ENCODE results near the gene HYI. TPM values are rescaled to one million over a fixed set of nuclear protein-coding genes. Genes with fewer than 3 reads are reported as not detected.

The HYI gene
- total and polyA plus RNA-seq, 2 of the 8 experiments (the other 6 are each of a cell fraction or from before 2014, with no cell fraction given) = 14.4 to 17.7 TPM

DNA sequence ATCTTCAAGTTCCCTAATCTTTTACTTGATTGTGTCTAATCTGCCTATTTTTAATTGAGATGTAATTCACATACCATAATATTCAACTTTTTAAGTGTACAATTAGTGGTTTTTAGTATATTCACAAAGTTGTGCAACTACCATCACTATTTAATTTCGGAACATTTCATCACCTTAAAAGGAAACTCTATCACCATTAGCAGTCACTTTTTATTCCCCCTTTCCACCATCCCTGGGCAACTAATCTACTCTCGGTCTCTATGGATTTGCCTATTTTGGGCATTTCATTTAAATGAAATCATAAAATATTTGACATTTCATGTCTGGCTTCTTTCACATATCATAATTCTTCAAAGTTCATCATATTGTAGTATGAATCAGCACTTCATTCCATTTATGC is 30.6 kb upstream of the HYI start:
- Histone ChIP-seq H2BK120ac (replicated peaks; ENCODE audit: low read depth, low read length) (no peak overlapping the region), H3K18ac (ENCODE audit: extremely low read depth, low read length) (no peak overlapping the region), H4K5ac (ENCODE audit: insufficient read length, low read depth, low read length) (no peak overlapping the region), H3K56ac (replicated peaks; ENCODE audit: insufficient read length, low read depth, low read length) (no peak overlapping the region), H4K8ac (ENCODE audit: extremely low read depth, insufficient read depth, low read length) (no peak overlapping the region), H3K9ac (replicated peaks in 1 of 4; ENCODE audit: extremely low read depth in 1 of 4, low read depth in 3 of 4, low read length in 3 of 4) (no peak overlapping the region), H3K23ac (ENCODE audit: insufficient read length) (no peak overlapping the region), H3K4me3 (ENCODE audit: extremely low read depth in 1 of 4, insufficient read depth in 2 of 4, low read depth in 3 of 4, low read length in 4 of 4) (no peak overlapping the region), H4K91ac (replicated peaks; ENCODE audit: insufficient read length, low read length) (no peak overlapping the region), H3K9me3 (ENCODE audit: insufficient read depth in 2 of 2, low read depth in 1 of 2, low read length in 1 of 2) (no peaks in the 10 kb centered on the region), H3K79me2 (ENCODE audit: control insufficient read depth in 1 of 2, insufficient read depth in 2 of 2, low read length in 2 of 2) (no peaks in the 10 kb centered on the region), H2BK5ac (ENCODE audit: low read depth, low read length) (no peak overlapping the region), H3K27ac (ENCODE audit: low read depth, low read length) (no peak overlapping the region), H3K4me2 (ENCODE audit: insufficient read depth in 1 of 2, low read depth in 2 of 2, low read length in 2 of 2) (no peak overlapping the region), H3K4me1 (replicated peaks in 1 of 4; ENCODE audit: control insufficient read depth in 3 of 4, insufficient read depth in 4 of 4, low read length in 3 of 4) (no peaks in the 10 kb centered on the region), H2BK12ac (ENCODE audit: low read depth, low read length) (no peak overlapping the region), H3K14ac (ENCODE audit: insufficient read length) (no peak overlapping the region), H2BK20ac (ENCODE audit: low read length) (no peak overlapping the region), H2BK15ac (ENCODE audit: low read length) (no peak overlapping the region), H3K4ac (replicated peaks; ENCODE audit: insufficient read length, low read depth, low read length) (no peak overlapping the region), H3K79me1 (ENCODE audit: low read depth, low read length) (no peaks in the 10 kb centered on the region), H3K23me2 (ENCODE audit: low read depth, low read length) (no peaks in the 10 kb centered on the region), H2AFZ (ENCODE audit: low read length) (no peak overlapping the region), H3K36me3 (ENCODE audit: control insufficient read depth in 2 of 4, insufficient read depth in 4 of 4, low read length in 3 of 4) (no peaks in the 10 kb centered on the region), H4K20me1 (replicated peaks in 1 of 2; ENCODE audit: control insufficient read depth in 1 of 2, insufficient read depth in 2 of 2, low read length in 2 of 2) (no peaks in the 10 kb centered on the region), H3K27me3 (replicated peaks in 1 of 4; ENCODE audit: control insufficient read depth in 3 of 4, extremely low read depth in 1 of 4, insufficient read depth in 3 of 4, low read length in 3 of 4) (no peaks in the 10 kb centered on the region), H2AK5ac (ENCODE audit: low read depth, low read length) (no peak overlapping the region)
- CTCF ChIA-PET (ENCODE audit: partially characterized antibody) = no interaction called here
- no peak for TF ChIP-seq SIRT6 (IDR thresholded peaks at IDR 0.05; ENCODE audit: low read length)
- no peak for TF ChIP-seq RXRA (IDR thresholded peaks at IDR 0.05; ENCODE audit: insufficient read depth, low read depth, low read length)
- no peak for TF ChIP-seq RAD21 (IDR thresholded peaks at IDR 0.05 in 1 of 2, conservative IDR thresholded peaks at IDR 0.05 in 1 of 2; ENCODE audit: low read depth in 2 of 2, low read length in 2 of 2)
- no peak for TF ChIP-seq GTF2F1 (IDR thresholded peaks at IDR 0.05; ENCODE audit: borderline replicate concordance, low read depth, low read length)
- TF ChIP-seq SAP30 (IDR thresholded peaks at IDR 0.05; ENCODE audit: insufficient read depth, insufficient replicate concordance, low read length) = no peak
- TF ChIP-seq TEAD4 (IDR thresholded peaks at IDR 0.05; ENCODE audit: low read depth, low read length) = no peak
- no peak for TF ChIP-seq ZNF274 (IDR thresholded peaks at IDR 0.05; ENCODE audit: borderline replicate concordance, extremely low read depth, low read length)
- no peak for TF ChIP-seq EZH2 (IDR thresholded peaks at IDR 0.05; ENCODE audit: low read depth, low read length, severe bottlenecking)
- no peak for TF ChIP-seq NRF1 (IDR thresholded peaks at IDR 0.05; ENCODE audit: low read depth, low read length)
- no peak for TF ChIP-seq POLR2AphosphoS5 (IDR thresholded peaks at IDR 0.05; ENCODE audit: low read depth, low read length)
- no peak for TF ChIP-seq KDM1A (IDR thresholded peaks at IDR 0.05; ENCODE audit: borderline replicate concordance, low read length)
- 87% methylated on average over 2 of the region's 2 CpGs; no CpG with 5 or more reads in 1 of the 2 experiments for WGBS, 2 experiments (ENCODE audit: extremely low coverage in 1 of 2, insufficient coverage in 1 of 2, insufficient read length in 1 of 2, insufficient replicate concordance in 2 of 2, low coverage in 1 of 2, low lambda C conversion rate in 2 of 2, missing lambda C conversion rate in 1 of 2)
- FAIRE-seq (no peak), DNase-seq (ENCODE audit: low read depth in 1 of 2, low spot score in 2 of 2) (no peak)
- POLR2A ChIA-PET (ENCODE audit: partially characterized antibody) = interaction anchor here (1.1 kb wide), 1 partner anchor 167 kb away, joined by 3 read pairs; no protein-coding TSS in a partner anchor
